ENCODE data around the gene DIRAS3.
"Not testable (repeated sequence)": the region's sequence is repeated elsewhere in the genome, so short reads cannot be mapped to it uniquely, and the experiment has no call there.

Gene DIRAS3

GRCh38 chr1:68049941-68050878, at the start of gene DIRAS3:
Gene DIRAS3, minus strand, starts transcription at chr1:68050627. Its CDS starts 3,330 bp downstream, at chr1:68047297.
- no peak for DNase-seq

DNA sequence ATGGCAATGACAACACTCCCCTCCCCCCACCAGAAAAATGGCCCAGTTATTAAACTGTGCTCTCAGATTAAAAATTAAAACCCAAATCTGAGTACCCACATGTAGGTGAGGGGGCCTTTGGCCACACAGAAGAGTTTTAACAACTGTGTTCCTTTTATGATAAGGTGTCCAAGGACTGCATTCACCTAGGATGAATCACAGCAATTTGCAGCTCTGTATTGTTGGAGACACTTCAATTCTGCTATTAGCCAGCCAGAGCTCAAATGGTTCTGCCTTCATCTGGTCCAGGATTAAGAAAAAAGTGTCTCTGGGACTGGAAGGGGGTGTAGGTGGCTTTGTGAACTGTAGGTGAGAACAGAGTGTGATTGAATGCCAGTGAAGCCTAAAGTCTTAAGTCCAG, 43.3 kb upstream of the DIRAS3 start:
- no peak for DNase-seq

GRCh38 chr1:68087184-68087583, 36.8 kb upstream of the DIRAS3 start:
- DNase-seq, result no peak

- DNase-seq, result no peak
These were observed 35.3 kb upstream of the DIRAS3 start for GRCh38 chr1:68085752-68086151.

DNA sequence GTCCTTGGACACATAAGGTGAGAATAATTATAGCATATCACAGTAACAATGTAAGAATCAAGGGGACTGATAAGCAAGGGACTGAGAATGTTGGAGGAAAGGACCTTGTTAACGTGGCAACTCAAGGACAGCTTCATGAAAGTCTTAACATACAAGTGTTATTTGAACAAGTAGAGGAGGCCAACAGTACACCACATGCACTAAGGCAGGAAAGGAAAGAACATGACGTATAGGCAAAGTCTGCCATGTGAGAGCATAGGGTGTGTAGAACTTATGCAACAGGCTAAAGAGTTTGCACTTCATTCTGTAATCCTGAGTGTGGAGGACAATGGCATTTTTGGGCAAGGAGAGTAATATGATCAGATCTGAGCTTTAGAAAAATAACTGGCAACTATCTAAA, 33.3 kb upstream of the DIRAS3 start:
- no peak for DNase-seq

DNA sequence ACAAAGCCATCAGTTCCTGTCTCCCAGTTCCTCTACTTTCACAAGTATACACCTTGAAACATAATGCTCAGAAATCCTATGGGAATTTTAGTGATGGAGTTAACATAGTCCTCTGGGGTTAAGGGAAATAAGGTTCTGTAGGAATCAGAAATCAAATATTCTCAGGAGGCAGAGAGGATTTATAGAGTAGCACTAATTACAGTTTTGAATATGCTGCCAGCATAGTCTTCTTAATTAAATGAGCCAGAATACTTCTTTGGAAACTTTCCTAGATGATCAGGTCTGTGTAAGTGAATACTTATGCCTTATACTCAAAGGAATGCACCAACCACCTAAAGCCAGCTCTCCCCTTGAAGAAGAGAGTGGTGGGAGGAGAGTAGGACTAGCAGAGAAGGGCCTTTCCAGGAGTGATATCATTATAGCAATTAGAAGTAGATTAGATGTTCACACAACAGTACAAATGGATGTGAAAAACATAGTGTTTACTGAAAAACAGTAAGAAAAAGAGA, 31.4 kb upstream of the DIRAS3 start:
- DNase-seq, result no peak

- DNase-seq, result no peak
These were observed 28.2 kb upstream of the DIRAS3 start for GRCh38 chr1:68078647-68079046.

DNA sequence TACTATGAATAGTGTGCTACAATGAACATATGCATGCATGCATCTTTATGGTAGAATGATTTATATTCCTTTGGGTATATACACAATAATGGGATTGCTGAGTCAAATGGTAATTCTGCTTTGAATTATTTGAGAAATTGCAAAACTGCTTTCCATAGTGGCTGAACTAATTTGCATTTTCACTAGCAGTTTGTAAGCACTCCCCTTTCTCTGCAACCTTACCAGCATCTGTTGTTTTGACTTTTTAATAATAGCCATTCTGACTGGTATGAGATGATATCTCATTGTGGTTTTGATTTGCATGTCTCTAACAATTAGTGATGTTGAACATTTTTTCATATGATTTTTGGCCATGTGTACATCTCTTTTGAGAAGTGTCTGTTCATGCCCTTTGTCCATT, 24.0 kb upstream of the DIRAS3 start:
- DNase-seq, result no peak

DNA sequence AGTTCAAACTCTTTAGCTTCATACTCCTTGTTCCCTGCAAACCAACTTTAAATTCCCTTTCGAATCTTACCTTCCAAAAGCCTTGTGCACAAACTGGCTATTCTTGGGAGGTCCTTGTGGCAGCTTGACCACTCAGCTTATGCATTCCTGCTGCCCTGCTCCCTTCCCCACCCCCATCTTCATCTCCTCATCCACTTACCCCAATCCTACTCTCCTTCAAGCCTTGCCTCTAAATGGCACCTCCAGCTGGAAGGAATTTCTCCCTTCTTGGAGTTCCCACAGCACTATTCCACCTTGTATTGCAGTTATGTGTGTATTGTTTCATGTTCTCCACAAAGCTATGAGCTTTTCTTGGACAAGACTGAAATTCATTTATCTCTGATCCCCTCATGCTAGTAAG, 15.3 kb upstream of the DIRAS3 start:
- no peak for DNase-seq

GRCh38 chr1:68058053-68058452, 7.6 kb upstream of the DIRAS3 start:
- DNase-seq, result not testable (repeated sequence)

- no peak for DNase-seq
These were observed 7.1 kb upstream of the DIRAS3 start for GRCh38 chr1:68057564-68057963.

DNA sequence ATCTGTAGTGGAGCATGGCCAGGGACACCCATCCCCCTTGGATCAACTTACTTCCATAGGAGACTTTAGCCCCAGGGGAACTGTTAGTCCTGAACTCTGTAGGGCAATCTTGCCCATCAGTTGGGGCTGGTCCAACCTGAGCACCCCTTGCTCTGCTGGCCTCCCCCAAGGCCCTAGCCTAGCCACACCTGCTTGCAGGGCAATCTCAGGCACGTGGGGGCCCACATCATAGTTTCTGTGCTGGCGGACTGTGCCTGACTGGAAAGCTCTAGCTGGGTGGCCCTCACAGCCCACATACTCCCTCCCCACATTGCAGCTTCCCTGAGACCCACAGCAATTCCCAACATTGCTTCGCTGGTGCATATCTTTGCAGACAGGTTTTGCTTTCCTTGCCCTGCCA, 6.6 kb upstream of the DIRAS3 start:
- no peak for DNase-seq

- no peak for DNase-seq
These were observed 1.0 kb upstream of the DIRAS3 start for GRCh38 chr1:68051475-68051874.

DNA sequence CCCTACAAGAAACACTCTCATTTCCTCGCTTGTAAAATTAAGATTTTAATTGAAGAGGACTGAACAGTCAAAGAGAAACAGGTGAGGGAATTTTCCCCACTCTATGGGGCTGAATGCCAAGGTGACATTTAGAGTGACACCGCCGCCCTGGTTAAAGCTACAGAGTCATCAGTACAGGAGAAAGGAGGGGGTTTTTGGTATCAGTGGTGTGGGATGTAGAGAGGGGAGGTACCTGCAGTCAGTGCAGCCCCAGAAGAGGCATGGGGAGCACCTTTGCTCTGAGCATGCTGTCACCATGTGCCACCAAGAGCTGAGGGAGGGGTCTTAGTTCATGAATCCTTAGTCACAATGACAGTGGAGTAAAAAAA, 2.8 kb downstream of the DIRAS3 start:
- no peak for DNase-seq

- no peak for DNase-seq
These were observed 3.4 kb downstream of the DIRAS3 start for GRCh38 chr1:68046885-68047658.

DNA sequence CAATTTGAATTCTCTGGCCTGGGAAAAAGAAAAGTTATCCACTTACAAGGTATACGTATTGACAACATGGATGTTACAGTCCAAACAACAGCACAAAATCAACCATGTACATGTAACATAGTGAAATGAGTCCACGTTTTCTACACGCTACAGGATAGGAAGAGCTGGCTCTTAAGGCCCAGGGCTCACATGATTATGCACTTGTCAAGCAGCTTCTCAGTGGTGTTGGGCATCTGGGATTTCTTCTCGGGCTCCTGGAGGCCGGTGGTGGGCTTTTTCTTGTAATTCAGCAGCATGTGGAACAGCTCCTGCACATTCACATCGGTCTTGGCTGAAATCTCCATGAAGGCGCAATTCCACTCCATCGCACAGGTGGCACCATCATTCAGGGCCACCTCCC, 4.0 kb downstream of the DIRAS3 start:
- DNase-seq, result no peak

GRCh38 chr1:68045511-68046180, 4.8 kb downstream of the DIRAS3 start:
- DNase-seq, result no peak

GRCh38 chr1:68043443-68044090, 6.9 kb downstream of the DIRAS3 start:
- no peak for DNase-seq

DNA sequence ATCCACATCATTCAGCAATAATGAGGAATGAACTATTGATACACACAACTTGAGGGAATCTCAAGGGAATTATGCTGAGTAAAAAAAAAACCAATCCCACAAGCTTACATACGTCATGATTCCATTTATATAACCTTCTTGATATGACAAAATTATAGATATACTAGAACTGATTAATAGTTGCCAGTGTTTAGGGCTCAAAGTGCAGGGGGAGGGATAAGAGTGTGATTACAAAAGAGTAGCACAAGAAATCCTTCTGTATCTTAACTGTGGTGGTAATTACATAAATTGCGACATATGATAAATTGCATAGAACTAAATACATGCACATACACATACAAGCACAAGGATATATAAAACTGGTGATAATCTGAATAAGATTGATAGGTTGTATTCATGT, 13.5 kb downstream of the DIRAS3 start:
- DNase-seq, result no peak

GRCh38 chr1:68029444-68029843, 21.0 kb downstream of the DIRAS3 start:
- no peak for DNase-seq

GRCh38 chr1:68028566-68028965, 21.9 kb downstream of the DIRAS3 start:
- no peak for DNase-seq

GRCh38 chr1:68024635-68025338, 25.6 kb downstream of the DIRAS3 start:
- DNase-seq, result no peak

All from stimulated activated CD4-positive, alpha-beta T cell treated with anti-CD3 and anti-CD28 coated beads, Interleukin-2, amount 100 ng/mL, for 24 hours (primary cell).